Neural progenitor cell (in vitro differentiated cells): Measurements from ENCODE around the gene MRPS27.

ENCODE experiments used
- EZH2 ChIP-seq: fragments of 200-600 bp; sonication (generic); IDR thresholded peaks from 2 replicates; pipeline ENCODE4 v1.6.1; 2017; ENCODE audit warnings: antibody characterized with exemption, mild to moderate bottlenecking, moderate library complexity
- EZH2phosphoT487 ChIP-seq: fragments of 200-600 bp; sonication (generic); IDR thresholded peaks from 2 replicates; pipeline ENCODE4 v1.6.1; 2017; ENCODE audit warnings: antibody characterized with exemption
- TF ChIP-seq, protein P1 (sequence below): fragments of 200-600 bp; sonication (generic); IDR thresholded peaks from 2 replicates; pipeline ENCODE4 v1.5.1; 2017; ENCODE audit warnings: antibody characterized with exemption, mild to moderate bottlenecking

DNA sequence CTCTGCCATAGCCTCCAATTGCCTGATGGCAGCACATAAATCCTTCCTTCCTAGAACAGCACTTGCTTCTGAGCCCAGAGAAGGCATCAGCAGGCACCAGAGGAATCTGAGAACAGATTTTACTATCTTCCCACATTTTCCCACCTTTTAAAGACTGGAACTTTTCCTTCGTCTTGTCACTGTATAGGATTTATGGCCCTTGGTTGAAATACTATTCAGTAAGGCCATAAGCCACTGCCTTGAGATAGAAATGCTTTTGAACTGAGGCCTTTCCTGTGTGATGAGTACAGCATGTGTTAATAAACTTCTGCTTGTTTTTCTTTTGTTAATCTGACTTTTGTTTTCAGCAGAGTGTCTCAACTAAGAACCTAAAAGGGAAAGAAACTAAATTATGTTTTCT is 84.3 kb downstream of the MRPS27 start:
- TF ChIP-seq, protein P1, sequence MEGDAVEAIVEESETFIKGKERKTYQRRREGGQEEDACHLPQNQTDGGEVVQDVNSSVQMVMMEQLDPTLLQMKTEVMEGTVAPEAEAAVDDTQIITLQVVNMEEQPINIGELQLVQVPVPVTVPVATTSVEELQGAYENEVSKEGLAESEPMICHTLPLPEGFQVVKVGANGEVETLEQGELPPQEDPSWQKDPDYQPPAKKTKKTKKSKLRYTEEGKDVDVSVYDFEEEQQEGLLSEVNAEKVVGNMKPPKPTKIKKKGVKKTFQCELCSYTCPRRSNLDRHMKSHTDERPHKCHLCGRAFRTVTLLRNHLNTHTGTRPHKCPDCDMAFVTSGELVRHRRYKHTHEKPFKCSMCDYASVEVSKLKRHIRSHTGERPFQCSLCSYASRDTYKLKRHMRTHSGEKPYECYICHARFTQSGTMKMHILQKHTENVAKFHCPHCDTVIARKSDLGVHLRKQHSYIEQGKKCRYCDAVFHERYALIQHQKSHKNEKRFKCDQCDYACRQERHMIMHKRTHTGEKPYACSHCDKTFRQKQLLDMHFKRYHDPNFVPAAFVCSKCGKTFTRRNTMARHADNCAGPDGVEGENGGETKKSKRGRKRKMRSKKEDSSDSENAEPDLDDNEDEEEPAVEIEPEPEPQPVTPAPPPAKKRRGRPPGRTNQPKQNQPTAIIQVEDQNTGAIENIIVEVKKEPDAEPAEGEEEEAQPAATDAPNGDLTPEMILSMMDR: no peak
- TF ChIP-seq EZH2phosphoT487 (no peak), EZH2 (no peak)
